GM18511 (cell line): Measurements from ENCODE around the gene C3.
"Not testable (repeated sequence)": the region's sequence is repeated elsewhere in the genome, so short reads cannot be mapped to it uniquely, and the experiment has no call there.

Source experiments
- ATAC-seq: cut with Tn5 transposase; IDR thresholded peaks from one replicate; pipeline ENCODE4 v1.9.1; 2021; ENCODE audit warnings: mild to moderate bottlenecking, moderate library complexity; ENCODE audit not compliant: unreplicated experiment

C3 gene

GRCh38 chr19:6667114-6667627, 53.3 kb downstream of the C3 start:
- ATAC-seq, result no peak

GRCh38 chr19:6664916-6665315, 55.5 kb downstream of the C3 start:
- ATAC-seq, result no peak

DNA sequence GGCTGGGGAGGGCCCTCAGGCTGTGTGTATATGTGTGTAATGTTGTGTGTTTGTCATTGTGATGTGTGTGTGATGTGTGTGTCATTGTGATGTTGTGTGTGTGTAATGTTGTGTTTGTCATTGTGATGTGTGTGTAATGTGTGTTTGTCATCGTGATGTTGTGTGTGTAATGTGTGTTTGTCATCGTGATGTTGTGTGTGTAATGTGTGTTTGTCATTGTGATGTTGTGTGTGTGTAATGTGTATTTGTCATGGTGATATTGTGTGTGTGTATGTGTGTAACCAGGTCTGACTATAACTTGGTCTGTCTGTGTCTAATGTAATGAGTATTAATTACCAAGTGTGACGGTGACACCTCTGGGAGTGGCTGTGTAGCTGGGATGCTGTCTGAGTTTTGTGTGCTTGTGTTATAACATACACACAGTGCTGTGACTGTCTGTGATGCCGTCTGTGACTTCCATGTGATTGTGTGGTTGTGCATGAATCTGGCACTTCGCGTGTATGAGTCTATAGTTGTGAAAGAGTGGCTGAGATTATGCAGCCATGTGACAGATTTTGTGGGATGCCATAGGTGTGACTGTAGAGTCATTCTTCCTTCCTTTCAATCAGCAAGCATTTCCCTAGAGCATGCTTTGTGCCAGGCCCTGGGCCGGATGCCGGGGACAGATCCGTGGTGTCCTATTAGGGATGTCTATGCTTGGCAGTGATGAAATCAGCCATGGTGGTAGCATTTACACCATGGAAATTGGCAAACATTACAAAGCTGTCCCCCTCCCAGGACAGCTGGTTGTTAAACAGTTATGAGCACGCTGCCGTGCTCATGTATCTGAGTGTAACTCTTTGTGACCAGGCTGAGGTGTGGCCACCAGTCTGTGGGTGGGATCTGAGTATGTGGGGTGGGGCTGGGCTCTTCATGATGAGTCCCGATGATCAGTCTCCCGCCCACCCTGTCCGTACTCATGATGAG, 56.9 kb downstream of the C3 start:
- no peak for ATAC-seq

- ATAC-seq, result no peak
These were observed 57.7 kb downstream of the C3 start for GRCh38 chr19:6662702-6663101.

- ATAC-seq, result not testable (repeated sequence)
These were observed 58.8 kb downstream of the C3 start for GRCh38 chr19:6661509-6662244.

DNA sequence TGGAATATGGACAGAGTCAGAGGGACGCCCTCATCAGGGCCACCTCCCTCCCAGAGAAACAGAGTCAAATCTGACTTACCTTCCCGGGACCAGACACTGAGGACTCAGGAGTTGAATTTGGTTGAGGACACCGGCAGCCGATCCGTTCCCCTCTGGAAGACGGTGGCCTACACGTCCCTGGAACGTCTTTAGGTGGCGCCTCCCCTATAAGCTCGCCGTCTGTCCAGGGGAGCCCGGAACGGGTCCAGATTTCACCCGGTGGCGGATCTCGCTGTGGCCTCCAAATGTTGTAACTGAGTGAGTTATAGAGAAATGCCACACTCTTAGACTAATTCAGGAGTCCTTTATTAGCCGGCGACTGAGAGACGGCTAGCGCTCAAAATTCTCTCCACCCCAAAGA, 59.5 kb downstream of the C3 start:
- ATAC-seq, result no peak

- ATAC-seq, result not testable (repeated sequence)
These were observed 64.1 kb downstream of the C3 start for GRCh38 chr19:6656390-6656789.

- no peak for ATAC-seq
These were observed 65.8 kb downstream of the C3 start for GRCh38 chr19:6654347-6655310.

DNA sequence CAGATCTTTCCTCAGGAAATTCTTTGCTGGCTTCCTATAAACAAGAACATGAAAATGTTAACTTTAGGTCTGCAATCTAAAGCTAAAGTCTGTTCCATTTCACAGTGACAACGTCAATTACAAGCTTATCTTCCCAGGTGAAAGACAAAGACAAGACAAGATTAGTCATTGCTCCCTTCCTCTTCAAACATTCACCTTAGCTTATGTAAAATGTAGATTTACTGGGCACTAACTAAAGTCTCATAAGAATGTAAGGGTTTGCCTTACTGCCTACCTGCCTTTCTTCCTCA, 67.7 kb downstream of the C3 start:
- no peak for ATAC-seq

- ATAC-seq, result no peak
These were observed 68.3 kb downstream of the C3 start for GRCh38 chr19:6651965-6652804.

- ATAC-seq, result no peak
These were observed 71.3 kb downstream of the C3 start for GRCh38 chr19:6649185-6649584.

- ATAC-seq, result no peak
These were observed 72.2 kb downstream of the C3 start for GRCh38 chr19:6648141-6648715.

DNA sequence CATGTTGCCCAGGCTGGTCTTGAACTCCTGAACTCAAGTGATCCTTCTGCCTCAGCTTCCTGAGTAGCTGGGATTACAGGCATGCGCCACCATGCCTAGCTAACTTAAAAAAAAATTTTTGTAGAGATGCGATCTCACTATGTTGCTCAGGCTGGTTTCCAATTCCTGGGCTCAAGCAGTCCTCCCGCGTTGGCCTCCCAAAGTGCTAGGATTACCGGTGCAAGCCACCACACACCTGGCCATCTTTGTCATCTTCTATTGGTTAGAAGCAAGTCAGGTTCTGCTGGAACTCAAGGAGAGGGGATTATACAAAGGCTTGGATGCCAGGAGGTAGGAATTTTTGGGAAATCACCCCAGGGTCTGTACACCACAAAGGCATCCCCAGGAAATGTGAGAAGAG, 75.7 kb downstream of the C3 start:
- ATAC-seq, result no peak

DNA sequence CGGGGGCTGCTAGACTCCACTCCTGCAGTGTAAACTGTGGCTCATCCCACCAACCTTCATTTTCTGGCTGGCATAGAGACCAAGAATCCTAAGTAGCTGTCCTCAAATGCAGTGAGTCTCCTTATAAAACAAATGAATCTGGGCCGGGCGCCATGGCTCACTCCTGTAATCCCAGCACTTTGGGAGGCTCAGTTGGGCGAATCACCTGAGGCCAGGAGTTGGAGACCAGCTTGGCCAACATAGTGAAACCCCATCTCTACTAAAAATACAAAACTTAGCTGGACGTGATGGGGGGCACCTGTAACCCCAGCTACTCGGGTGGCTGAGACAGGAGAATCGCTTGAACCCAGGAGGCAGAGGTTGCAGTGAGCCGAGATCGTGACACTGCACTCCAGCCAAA, 80.1 kb downstream of the C3 start:
- not testable (repeated sequence) for ATAC-seq

DNA sequence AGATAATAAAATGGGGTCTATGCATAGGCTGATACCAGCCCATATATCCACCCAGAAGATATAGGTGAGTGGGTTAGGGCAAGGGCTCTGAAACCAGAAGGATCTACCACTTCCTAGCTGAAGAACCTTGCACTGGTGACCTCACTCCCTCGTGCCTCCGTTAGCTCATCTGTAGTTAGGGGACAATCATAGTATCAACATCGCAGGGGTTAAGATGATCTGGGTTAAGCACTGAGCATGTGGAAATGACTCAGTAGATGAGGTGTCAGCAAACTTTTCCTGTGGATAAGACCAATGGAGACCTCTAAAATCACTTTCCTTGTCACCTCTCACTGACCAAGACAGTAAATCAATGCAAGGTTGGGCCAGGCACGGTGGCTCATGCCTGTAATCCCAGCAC, 81.0 kb downstream of the C3 start:
- no peak for ATAC-seq

DNA sequence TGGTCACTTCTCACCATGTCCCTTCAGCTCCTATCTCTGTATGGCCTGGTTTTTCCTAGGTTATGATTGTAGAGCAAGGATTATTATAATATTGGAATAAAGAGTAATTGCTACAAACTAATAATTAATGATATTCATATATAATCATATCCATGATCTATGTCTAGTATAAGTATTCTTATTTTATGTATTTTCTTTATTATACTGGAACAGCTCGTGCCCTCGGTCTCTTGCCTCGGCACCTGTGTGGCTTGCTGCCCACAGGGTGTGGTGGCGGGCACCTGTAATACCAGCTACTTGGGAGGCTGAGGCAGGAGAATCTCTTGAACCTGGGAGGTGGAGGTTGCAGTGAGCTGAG, 87.0 kb downstream of the C3 start:
- not testable (repeated sequence) for ATAC-seq

GRCh38 chr19:6632747-6633455, 87.5 kb downstream of the C3 start:
- not testable (repeated sequence) for ATAC-seq

GRCh38 chr19:6632002-6632621, 88.3 kb downstream of the C3 start:
- no peak for ATAC-seq
